ENCODE results near the gene SMARCA2. TPM values are rescaled to one million over a fixed set of nuclear protein-coding genes. Genes with fewer than 3 reads are reported as not detected.

The SMARCA2 gene
- polyA plus RNA-seq, 2 of the 4 experiments (the other 2 are of a cell fraction) = 28.7 to 33.0 TPM

DNA sequence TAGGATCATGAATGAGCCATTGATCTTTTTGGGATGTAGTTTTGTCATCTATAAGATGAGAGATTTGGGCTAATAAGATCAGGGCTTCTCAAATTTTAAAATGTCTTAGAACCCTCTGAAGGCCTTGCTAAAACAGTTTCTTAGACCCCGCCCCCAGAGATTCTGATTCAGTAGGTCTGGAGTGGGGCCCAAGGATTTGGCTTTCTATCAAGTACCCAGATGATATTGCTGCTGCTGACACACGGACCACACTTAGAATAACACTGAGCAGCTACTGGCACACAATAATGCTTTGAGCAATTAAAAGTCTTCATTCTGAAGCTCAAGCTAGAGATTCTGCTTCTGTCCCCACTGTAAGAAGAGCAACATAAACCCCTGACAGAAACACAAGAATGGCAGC lies 216.7 kb downstream of the SMARCA2 start:
- ChIA-PET CTCF (interaction anchor here (1.9 kb wide), 1 partner anchor 10 kb away, joined by 4 read pairs; no protein-coding TSS in a partner anchor), POLR2A (no interaction called here)
- Histone ChIP-seq H3K4me3 (no peak overlapping the region), H3K4me1 (no peaks in the 10 kb centered on the region; the same call in 2 of the 3 replicates), H3K9me3 (no peaks in the 10 kb centered on the region), H3K4me2 (no peak overlapping the region), H3K27ac (no peak overlapping the region)
- 57% methylated on average over 2 of the region's 2 CpGs for WGBS (ENCODE audit: missing lambda C conversion rate)
- no peak for FAIRE-seq
- DNase-seq (ENCODE audit: low read depth in 1 of 2, low spot score in 1 of 2) = no peak
- no peak for TF ChIP-seq FOXS1 (CRISPR knock-in tag; IDR thresholded peaks at IDR 0.05)
- TF ChIP-seq RNF2 (IDR thresholded peaks at IDR 0.05; ENCODE audit: borderline replicate concordance, low read depth) = no peak
- TF ChIP-seq SMC3 (IDR thresholded peaks at IDR 0.05) = no peak
- no peak for TF ChIP-seq TP53 (CRISPR knock-in tag; IDR thresholded peaks at IDR 0.05)
- no peak for ATAC-seq

DNA sequence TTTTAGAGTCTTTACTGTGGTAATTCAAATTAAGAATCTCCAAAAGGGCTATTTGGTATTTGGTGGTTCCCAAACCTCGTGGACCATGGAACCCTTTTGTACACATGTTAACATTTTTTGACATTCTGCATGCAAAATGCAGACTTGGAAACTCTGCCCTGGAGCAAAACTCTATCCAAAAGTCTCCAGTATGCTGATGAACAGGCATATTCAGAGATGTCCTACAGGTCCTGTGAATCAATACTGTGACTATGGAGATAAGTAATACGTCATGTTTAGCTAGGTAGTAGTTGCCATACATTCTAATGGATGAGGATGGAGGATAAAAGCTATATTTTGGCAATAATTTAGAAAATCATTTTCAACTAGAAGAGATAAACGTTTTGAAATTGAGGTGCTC lies 218.1 kb downstream of the SMARCA2 start:
- Histone ChIP-seq H3K4me1 (no peaks in the 10 kb centered on the region; the same call in 2 of the 3 replicates), H3K4me3 (no peak overlapping the region), H3K9me3 (no peaks in the 10 kb centered on the region), H3K27ac (no peak overlapping the region), H3K4me2 (no peak overlapping the region)
- CTCF ChIA-PET = interaction anchor here (1.9 kb wide), 1 partner anchor 9 kb away, joined by 4 read pairs; no protein-coding TSS in a partner anchor
- ATAC-seq (no peak), DNase-seq (ENCODE audit: low read depth in 1 of 2, low spot score in 1 of 2) (no peak), FAIRE-seq (no peak)
- 22% methylated on average over 3 of the region's 3 CpGs for WGBS (ENCODE audit: missing lambda C conversion rate)
- TF ChIP-seq, protein P1, sequence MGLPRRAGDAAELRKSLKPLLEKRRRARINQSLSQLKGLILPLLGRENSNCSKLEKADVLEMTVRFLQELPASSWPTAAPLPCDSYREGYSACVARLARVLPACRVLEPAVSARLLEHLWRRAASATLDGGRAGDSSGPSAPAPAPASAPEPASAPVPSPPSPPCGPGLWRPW (IDR thresholded peaks at IDR 0.05) = no peak
- TF ChIP-seq NPAS2 (CRISPR knock-in tag; IDR thresholded peaks at IDR 0.05; ENCODE audit: borderline replicate concordance) = no peak
- no peak for TF ChIP-seq CHD4 (IDR thresholded peaks at IDR 0.05; ENCODE audit: borderline replicate concordance)
- TF ChIP-seq HOXB13 (CRISPR knock-in tag; IDR thresholded peaks at IDR 0.05; ENCODE audit: low read depth) = no peak
- TF ChIP-seq EHMT2 (IDR thresholded peaks at IDR 0.05; ENCODE audit: low read depth) = no peak
- TF ChIP-seq, protein P2, sequence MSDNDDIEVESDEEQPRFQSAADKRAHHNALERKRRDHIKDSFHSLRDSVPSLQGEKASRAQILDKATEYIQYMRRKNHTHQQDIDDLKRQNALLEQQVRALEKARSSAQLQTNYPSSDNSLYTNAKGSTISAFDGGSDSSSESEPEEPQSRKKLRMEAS (IDR thresholded peaks at IDR 0.05) = no peak
- no peak for TF ChIP-seq MAFK (IDR thresholded peaks at IDR 0.05; ENCODE audit: partially characterized antibody)
- TF ChIP-seq, protein P3, sequence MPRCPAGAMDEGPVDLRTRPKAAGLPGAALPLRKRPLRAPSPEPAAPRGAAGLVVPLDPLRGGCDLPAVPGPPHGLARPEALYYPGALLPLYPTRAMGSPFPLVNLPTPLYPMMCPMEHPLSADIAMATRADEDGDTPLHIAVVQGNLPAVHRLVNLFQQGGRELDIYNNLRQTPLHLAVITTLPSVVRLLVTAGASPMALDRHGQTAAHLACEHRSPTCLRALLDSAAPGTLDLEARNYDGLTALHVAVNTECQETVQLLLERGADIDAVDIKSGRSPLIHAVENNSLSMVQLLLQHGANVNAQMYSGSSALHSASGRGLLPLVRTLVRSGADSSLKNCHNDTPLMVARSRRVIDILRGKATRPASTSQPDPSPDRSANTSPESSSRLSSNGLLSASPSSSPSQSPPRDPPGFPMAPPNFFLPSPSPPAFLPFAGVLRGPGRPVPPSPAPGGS (IDR thresholded peaks at IDR 0.05) = no peak
- no peak for TF ChIP-seq ZSCAN20 (CRISPR knock-in tag; IDR thresholded peaks at IDR 0.05)
- TF ChIP-seq, protein P4, sequence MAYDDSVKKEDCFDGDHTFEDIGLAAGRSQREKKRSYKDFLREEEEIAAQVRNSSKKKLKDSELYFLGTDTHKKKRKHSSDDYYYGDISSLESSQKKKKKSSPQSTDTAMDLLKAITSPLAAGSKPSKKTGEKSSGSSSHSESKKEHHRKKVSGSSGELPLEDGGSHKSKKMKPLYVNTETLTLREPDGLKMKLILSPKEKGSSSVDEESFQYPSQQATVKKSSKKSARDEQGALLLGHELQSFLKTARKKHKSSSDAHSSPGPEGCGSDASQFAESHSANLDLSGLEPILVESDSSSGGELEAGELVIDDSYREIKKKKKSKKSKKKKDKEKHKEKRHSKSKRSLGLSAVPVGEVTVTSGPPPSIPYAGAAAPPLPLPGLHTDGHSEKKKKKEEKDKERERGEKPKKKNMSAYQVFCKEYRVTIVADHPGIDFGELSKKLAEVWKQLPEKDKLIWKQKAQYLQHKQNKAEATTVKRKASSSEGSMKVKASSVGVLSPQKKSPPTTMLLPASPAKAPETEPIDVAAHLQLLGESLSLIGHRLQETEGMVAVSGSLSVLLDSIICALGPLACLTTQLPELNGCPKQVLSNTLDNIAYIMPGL (CRISPR knock-in tag; IDR thresholded peaks at IDR 0.05; ENCODE audit: borderline replicate concordance) = no peak
- no peak for TF ChIP-seq HEYL (CRISPR knock-in tag; IDR thresholded peaks at IDR 0.05)
- TF ChIP-seq TP53 (CRISPR knock-in tag; IDR thresholded peaks at IDR 0.05) = no peak
- TF ChIP-seq, protein P5, sequence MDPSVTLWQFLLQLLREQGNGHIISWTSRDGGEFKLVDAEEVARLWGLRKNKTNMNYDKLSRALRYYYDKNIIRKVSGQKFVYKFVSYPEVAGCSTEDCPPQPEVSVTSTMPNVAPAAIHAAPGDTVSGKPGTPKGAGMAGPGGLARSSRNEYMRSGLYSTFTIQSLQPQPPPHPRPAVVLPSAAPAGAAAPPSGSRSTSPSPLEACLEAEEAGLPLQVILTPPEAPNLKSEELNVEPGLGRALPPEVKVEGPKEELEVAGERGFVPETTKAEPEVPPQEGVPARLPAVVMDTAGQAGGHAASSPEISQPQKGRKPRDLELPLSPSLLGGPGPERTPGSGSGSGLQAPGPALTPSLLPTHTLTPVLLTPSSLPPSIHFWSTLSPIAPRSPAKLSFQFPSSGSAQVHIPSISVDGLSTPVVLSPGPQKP (IDR thresholded peaks at IDR 0.05; ENCODE audit: low read depth, low read length) = no peak
- no peak for TF ChIP-seq RCOR1 (IDR thresholded peaks at IDR 0.05; ENCODE audit: low read depth, low read length)
- TF ChIP-seq CBX2 (IDR thresholded peaks at IDR 0.05; ENCODE audit: borderline replicate concordance, low read depth) = no peak
- TF ChIP-seq RFX5 (IDR thresholded peaks at IDR 0.05) = no peak
- TF ChIP-seq, protein P6, sequence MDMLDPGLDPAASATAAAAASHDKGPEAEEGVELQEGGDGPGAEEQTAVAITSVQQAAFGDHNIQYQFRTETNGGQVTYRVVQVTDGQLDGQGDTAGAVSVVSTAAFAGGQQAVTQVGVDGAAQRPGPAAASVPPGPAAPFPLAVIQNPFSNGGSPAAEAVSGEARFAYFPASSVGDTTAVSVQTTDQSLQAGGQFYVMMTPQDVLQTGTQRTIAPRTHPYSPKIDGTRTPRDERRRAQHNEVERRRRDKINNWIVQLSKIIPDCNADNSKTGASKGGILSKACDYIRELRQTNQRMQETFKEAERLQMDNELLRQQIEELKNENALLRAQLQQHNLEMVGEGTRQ (IDR thresholded peaks at IDR 0.05) = no peak
- TF ChIP-seq FOSB (CRISPR knock-in tag; IDR thresholded peaks at IDR 0.05) = no peak
- TF ChIP-seq HOXA7 (CRISPR knock-in tag; IDR thresholded peaks at IDR 0.05) = no peak
- TF ChIP-seq BHLHE40 (IDR thresholded peaks at IDR 0.05; ENCODE audit: low read depth, low read length) = no peak
- POLR2A ChIA-PET = interaction anchor here (1.2 kb wide), 1 partner anchor 9 kb away, joined by 3 read pairs; no protein-coding TSS in a partner anchor

Measured in A549 (cell line).